GM18867 (cell line): Measurements from ENCODE around the gene DNER.
"Not testable (repeated sequence)": the region's sequence is repeated elsewhere in the genome, so short reads cannot be mapped to it uniquely, and the experiment has no call there.

Experiments
- ATAC-seq: cut with Tn5 transposase; IDR thresholded peaks from one replicate; pipeline ENCODE4 v1.9.1; 2021; ENCODE audit warnings: mild to moderate bottlenecking, moderate library complexity; ENCODE audit not compliant: unreplicated experiment

The DNER gene

GRCh38 chr2:229714080-229714735 lies at the start of gene DNER:
Gene DNER, minus strand, starts transcription at chr2:229714555. Its CDS starts 132 bp downstream, at chr2:229714423.
- ATAC-seq, result peak; percentile 85

GRCh38 chr2:229761663-229762062 lies 47.3 kb upstream of the DNER start:
- no peak for ATAC-seq

GRCh38 chr2:229757462-229757861 lies 43.1 kb upstream of the DNER start:
- not testable (repeated sequence) for ATAC-seq

GRCh38 chr2:229752970-229753729 lies 38.8 kb upstream of the DNER start:
- no peak for ATAC-seq

GRCh38 chr2:229749779-229750178 lies 35.4 kb upstream of the DNER start:
- no peak for ATAC-seq

- no peak for ATAC-seq
These were observed 34.6 kb upstream of the DNER start for GRCh38 chr2:229748950-229749349.

GRCh38 chr2:229742691-229743090 lies 28.3 kb upstream of the DNER start:
- not testable (repeated sequence) for ATAC-seq

GRCh38 chr2:229740279-229740678 lies 25.9 kb upstream of the DNER start:
- ATAC-seq, result no peak

- ATAC-seq, result no peak
These were observed 23.8 kb upstream of the DNER start for GRCh38 chr2:229738024-229738625.

- ATAC-seq, result no peak
These were observed 20.1 kb upstream of the DNER start for GRCh38 chr2:229734410-229734809.

GRCh38 chr2:229733611-229734245 lies 19.4 kb upstream of the DNER start:
- ATAC-seq, result no peak

- ATAC-seq, result no peak
These were observed 18.5 kb upstream of the DNER start for GRCh38 chr2:229732897-229733296.

- ATAC-seq, result no peak
These were observed 17.6 kb upstream of the DNER start for GRCh38 chr2:229731916-229732315.

- no peak for ATAC-seq
These were observed 17.0 kb upstream of the DNER start for GRCh38 chr2:229731363-229731762.

- ATAC-seq, result no peak
These were observed 14.0 kb upstream of the DNER start for GRCh38 chr2:229728370-229728769.

- ATAC-seq, result no peak
These were observed 12.3 kb upstream of the DNER start for GRCh38 chr2:229726643-229727042.

- no peak for ATAC-seq
These were observed 11.6 kb upstream of the DNER start for GRCh38 chr2:229725716-229726574.

- ATAC-seq, result not testable (repeated sequence)
These were observed 8.8 kb upstream of the DNER start for GRCh38 chr2:229723192-229723591.

- no peak for ATAC-seq
These were observed 5.7 kb upstream of the DNER start for GRCh38 chr2:229719926-229720647.

- no peak for ATAC-seq
These were observed 3.7 kb upstream of the DNER start for GRCh38 chr2:229718057-229718456.
